SK-N-SH (cell line): ENCODE data around the gene KCNJ15. TPM values are rescaled to one million over a fixed set of nuclear protein-coding genes. Genes with fewer than 3 reads are reported as not detected.

ENCODE experiments used
- CTCF ChIA-PET: fragments of 300-600, 350-600 bp; formaldehyde crosslinking; extraction: SDS; loops from one replicate; lab custom pipeline; 2021; lab: Yijun Ruan, JAX
- POLR2A ChIA-PET: fragments of 350-600 bp; sonication (Branson Sonifier 250); formaldehyde crosslinking; extraction: SDS; loops from one replicate; lab custom pipeline; 2020; ENCODE audit warnings: antibody characterized with exemption, inconsistent platforms; lab: Yijun Ruan, JAX
- DNase-seq: peaks from one replicate; pipeline ENCODE4 v3.0.0; 2012
- H2AFZ ChIP-seq: fragments of 200-600 bp; sonication (generic); 2 replicates; pipeline ENCODE4 v1.8.1; 2016; ENCODE audit warnings: antibody characterized with exemption, mild to moderate bottlenecking, low read depth
- H3F3A ChIP-seq: fragments of 200-600 bp; sonication (generic); replicated peaks from 2 replicates; pipeline ENCODE3; 2016; ENCODE audit warnings: antibody characterized with exemption, mild to moderate bottlenecking; ENCODE audit not compliant: insufficient read depth
- H3K27ac ChIP-seq, 2 experiments: fragments of 200-500 bp in 1 of 2; fragments of 200-600 bp in 1 of 2; sonication (Bioruptor generic) in 1 of 2; sonication (generic), shearing (Covaris generic) in 1 of 2; 2 replicates each; pipeline versions ENCODE4 v1.5.1 to v1.6.1; 2014 to 2016; ENCODE audit warnings: low read depth in 2 of 2, inconsistent platforms in 1 of 2, low read length in 1 of 2, mild to moderate bottlenecking in 1 of 2, mixed read lengths in 1 of 2
- H3K27me3 ChIP-seq: fragments of 200-600 bp; sonication (generic), shearing (Covaris generic); 2 replicates; pipeline ENCODE4 v1.6.1; 2016; ENCODE audit warnings: mixed run types; ENCODE audit not compliant: insufficient read depth
- H3K36me3 ChIP-seq, 2 experiments: fragments of 200-500 bp in 1 of 2; fragments of 200-600 bp in 1 of 2; sonication (Bioruptor generic) in 1 of 2; sonication (generic) in 1 of 2; replicated peaks in 1 of 2; 2 replicates each; pipeline versions ENCODE3 to v1.5.1; 2014 to 2016; ENCODE audit warnings: low read length in 1 of 2, mild to moderate bottlenecking in 1 of 2; ENCODE audit not compliant: insufficient read depth in 2 of 2, control insufficient read depth in 1 of 2
- H3K4me1 ChIP-seq, 2 experiments: fragments of 200-500 bp in 1 of 2; fragments of 200-600 bp in 1 of 2; sonication (Bioruptor generic) in 1 of 2; sonication (generic), shearing (Covaris generic) in 1 of 2; 2 replicates each; pipeline versions ENCODE4 v1.5.1 to v1.6.1; 2014 to 2016; ENCODE audit warnings: low read depth in 1 of 2, low read length in 1 of 2, mixed run types in 1 of 2; ENCODE audit not compliant: insufficient read depth in 2 of 2, control insufficient read depth in 1 of 2
- H3K4me2 ChIP-seq: fragments of 200-600 bp; sonication (generic), shearing (Covaris generic); 2 replicates; pipeline ENCODE4 v1.6.1; 2017; ENCODE audit warnings: mixed run types
- H3K4me3 ChIP-seq, 2 experiments: fragments of 200-500 bp in 1 of 2; fragments of 200-600 bp in 1 of 2; sonication (Bioruptor generic) in 1 of 2; sonication (generic), shearing (Covaris generic) in 1 of 2; 2 replicates each; pipeline versions ENCODE4 v1.5.1 to v1.8.1; 2014 to 2016; ENCODE audit warnings: low read depth in 2 of 2, inconsistent platforms in 1 of 2, low read length in 1 of 2, mild to moderate bottlenecking in 1 of 2, mixed read lengths in 1 of 2, moderate library complexity in 1 of 2
- H3K79me2 ChIP-seq: fragments of 200-600 bp; sonication (generic); 2 replicates; pipeline ENCODE4 v1.8.1; 2017; ENCODE audit warnings: mild to moderate bottlenecking; ENCODE audit not compliant: insufficient read depth
- H3K9ac ChIP-seq: fragments of 200-600 bp; sonication (generic); 2 replicates; pipeline ENCODE4 v1.6.1; 2017; ENCODE audit warnings: mixed run types
- H3K9me2 ChIP-seq: fragments of 200-600 bp; sonication (generic); 2 replicates; pipeline ENCODE4 v1.6.1; 2017; ENCODE audit warnings: mixed run types
- H3K9me3 ChIP-seq: fragments of 200-600 bp; sonication (generic); 2 replicates; pipeline ENCODE4 v1.6.1; 2017; ENCODE audit warnings: mixed run types, mild to moderate bottlenecking, moderate library complexity
- H4K20me1 ChIP-seq: fragments of 200-600 bp; sonication (generic); 2 replicates; pipeline ENCODE4 v1.6.1; 2017; ENCODE audit warnings: mild to moderate bottlenecking, mixed run types; ENCODE audit not compliant: insufficient read depth
- CHD2 ChIP-seq: fragments of 150-350 bp; IDR thresholded peaks from 2 replicates; pipeline ENCODE4 v1.6.1; 2018; ENCODE audit warnings: low read length; ENCODE audit not compliant: partially characterized antibody
- CTCF ChIP-seq: fragments of 200-600 bp; sonication (generic); IDR thresholded peaks from 2 replicates; pipeline ENCODE4 v1.6.1; 2017; ENCODE audit warnings: antibody characterized with exemption, mild to moderate bottlenecking, moderate library complexity
- EP300 ChIP-seq, 2 experiments: IDR thresholded peaks; 2 replicates each; pipeline versions ENCODE4 v1.4.0 to v1.6.1; 2012; ENCODE audit warnings: borderline replicate concordance in 1 of 2, low read depth in 1 of 2, low read length in 1 of 2
- EZH2phosphoT487 ChIP-seq: fragments of 200-600 bp; sonication (generic); IDR thresholded peaks from 2 replicates; pipeline ENCODE4 v1.6.1; 2017; ENCODE audit warnings: low read depth, mixed run types, mild to moderate bottlenecking, antibody characterized with exemption, moderate library complexity, borderline replicate concordance
- FOXM1 ChIP-seq: IDR thresholded peaks from 2 replicates; pipeline ENCODE4 v1.4.0; 2012; ENCODE audit warnings: low read depth, mild to moderate bottlenecking
- IRF3 ChIP-seq: fragments of 150-350 bp; IDR thresholded peaks from 2 replicates; pipeline ENCODE4 v1.6.1; 2016; ENCODE audit warnings: mild to moderate bottlenecking, low read depth, low read length
- NFIC ChIP-seq: IDR thresholded peaks from 2 replicates; pipeline ENCODE4 v1.4.0; 2012; ENCODE audit warnings: borderline replicate concordance
- NRF1 ChIP-seq: IDR thresholded peaks from 2 replicates; pipeline ENCODE4 v1.6.1; 2012; ENCODE audit warnings: low read depth, mild to moderate bottlenecking, low read length
- PBX3 ChIP-seq: IDR thresholded peaks from 2 replicates; pipeline ENCODE4; 2012
- RAD21 ChIP-seq: IDR thresholded peaks from 2 replicates; pipeline ENCODE4 v1.6.1; 2012; ENCODE audit warnings: mild to moderate bottlenecking, low read length
- RCOR1 ChIP-seq: fragments of 150-350 bp; IDR thresholded peaks from 2 replicates; pipeline ENCODE4 v1.6.1; 2017; ENCODE audit warnings: antibody characterized with exemption, low read length
- REST ChIP-seq: IDR thresholded peaks from 2 replicates; pipeline ENCODE4 v1.6.1; 2012; ENCODE audit warnings: mild to moderate bottlenecking, low read depth, low read length, moderate library complexity
- RFX5 ChIP-seq: IDR thresholded peaks from 2 replicates; pipeline ENCODE4 v1.6.1; 2012; ENCODE audit warnings: mild to moderate bottlenecking, improper control_type of control experiment, low read length
- SMC3 ChIP-seq: IDR thresholded peaks from 2 replicates; pipeline ENCODE4 v1.6.1; 2012; ENCODE audit warnings: low read depth, low read length, improper control_type of control experiment
- TAF1 ChIP-seq: IDR thresholded peaks from 2 replicates; pipeline ENCODE4 v1.6.1; 2012; ENCODE audit warnings: low read depth, mild to moderate bottlenecking, low read length, moderate library complexity, borderline replicate concordance
- TCF12 ChIP-seq: IDR thresholded peaks from 2 replicates; pipeline ENCODE4 v1.4.0; 2012
- TEAD4 ChIP-seq: IDR thresholded peaks from 2 replicates; pipeline ENCODE4 v1.4.0; 2012; ENCODE audit warnings: mild to moderate bottlenecking, borderline replicate concordance; ENCODE audit not compliant: insufficient read depth
- YY1 ChIP-seq: IDR thresholded peaks from 2 replicates; pipeline ENCODE4 v1.4.0; 2012; ENCODE audit warnings: low read depth, mild to moderate bottlenecking
- ZBTB33 ChIP-seq: IDR thresholded peaks from 2 replicates; pipeline ENCODE4 v1.4.0; 2012; ENCODE audit warnings: low read depth, borderline replicate concordance
- WGBS: methylation state at CpG from one replicate; pipeline ENCODE4 v1.1.6; 2017; ENCODE audit warnings: low lambda C conversion rate; 5-methylcytosine and 5-hydroxymethylcytosine counted together
- polyA plus RNA-seq, 3 experiments: library from polyadenylated mRNA; depleted of rRNA; stranded (reverse); fragments of >200 nt; gene quantifications; 2 replicates each; pipeline ENCODE4 v1.2.3, GENCODE V29; 2012

The KCNJ15 gene
- polyA plus RNA-seq, 1 of the 3 experiments (the other 2 are of a cell fraction) = 0.03 TPM

GRCh38 chr21:38277501-38278131 is 20.8 kb downstream of the KCNJ15 start (continued):
- TF ChIP-seq NFIC (peak; percentile 74), TEAD4 (peak; percentile 82), CTCF (no peak), TAF1 (no peak), FOXM1 (peak; percentile 77), EP300 (IDR thresholded peaks at IDR 0.05; ENCODE audit: borderline replicate concordance in 1 of 2, low read depth in 1 of 2, low read length in 1 of 2) (peak in 1 of 2 experiments; percentile 96; a peak in 2 of 4 replicates), IRF3 (no peak)

- ChIA-PET CTCF (interaction anchor here (1.1 kb wide), 1 partner anchor 74 kb away, joined by 3 read pairs; no protein-coding TSS in a partner anchor), POLR2A (no interaction called here)
- Histone ChIP-seq H3K9me2 (no peaks in the 10 kb centered on the region), H3K79me2 (no peaks in the 10 kb centered on the region), H3K4me2 (no peak overlapping the region), H4K20me1 (no peaks in the 10 kb centered on the region), H3K9ac (no peak overlapping the region), H3K36me3 (no peaks in the 10 kb centered on the region), H3K27me3 (no peaks in the 10 kb centered on the region), H3K4me3 (no peak overlapping the region), H3K4me1 (peaks cover 0 to 12% of the 10 kb centered on the region in 2 experiments; a peak in 2 of 4 replicates), H2AFZ (no peak overlapping the region), H3K27ac (no peak overlapping the region), H3K9me3 (no peaks in the 10 kb centered on the region), H3F3A (peaks cover 23% of the 10 kb centered on the region)
- WGBS = 88% methylated on average over 5 of the region's 5 CpGs
- TF ChIP-seq TEAD4 (no peak), YY1 (no peak), CHD2 (no peak), TCF12 (no peak), FOXM1 (no peak), EZH2phosphoT487 (no peak), PBX3 (no peak), SMC3 (no peak), ZBTB33 (no peak), TAF1 (no peak), RCOR1 (no peak), RFX5 (no peak), REST (no peak), RAD21 (no peak), NRF1 (no peak)
- no peak for DNase-seq
Observed at GRCh38 chr21:38280454-38280853, 23.7 kb downstream of the KCNJ15 start.
